ENCODE results near the gene FAP.

DNA sequence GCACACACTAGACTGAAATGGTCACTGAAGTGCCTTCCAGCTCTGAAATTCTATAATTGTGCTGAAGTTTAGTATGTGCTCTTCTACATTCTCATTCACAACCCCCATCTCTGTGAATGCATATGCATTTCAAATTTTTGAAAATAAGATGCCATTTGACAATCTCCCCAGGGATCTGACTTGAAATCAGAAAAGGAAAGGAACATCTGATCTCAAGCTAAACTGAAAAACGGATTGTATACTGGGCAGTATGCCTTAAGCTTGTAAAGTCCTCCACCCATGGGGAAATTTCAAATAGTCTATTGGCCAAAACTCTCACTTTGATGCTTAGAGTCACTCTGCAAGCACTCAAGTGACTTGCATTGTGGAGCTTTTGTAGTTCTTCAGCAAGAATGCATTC lies 22.9 kb downstream of the FAP start:
- TF ChIP-seq SMC3 (conservative IDR thresholded peaks at IDR 0.05; ENCODE audit: insufficient read depth, low read depth, low read length) (no peak), HDAC6 (IDR thresholded peaks at IDR 0.05; ENCODE audit: low read depth, low read length) (no peak), RAD21 (CRISPR knock-in tag; conservative IDR thresholded peaks at IDR 0.05 in 1 of 2, IDR thresholded peaks at IDR 0.05 in 1 of 2) (no peak), SP2 (IDR thresholded peaks at IDR 0.05; ENCODE audit: extremely low read depth, low read depth, low read length, poor library complexity, severe bottlenecking) (no peak), DACH1 (IDR thresholded peaks at IDR 0.05; ENCODE audit: partially characterized antibody) (no peak), SNRNP70 (optimal IDR thresholded peaks at IDR 0.05; ENCODE audit: low read depth, low read length) (no peak), CC2D1A (IDR thresholded peaks at IDR 0.05) (no peak), FOS (IDR thresholded peaks at IDR 0.05; ENCODE audit: extremely low read depth, insufficient read length) (no peak), EHMT2 (IDR thresholded peaks at IDR 0.05) (no peak), GABPA (tag; conservative IDR thresholded peaks at IDR 0.05; ENCODE audit: low read depth) (no peak), RFX1 (IDR thresholded peaks at IDR 0.05) (no peak)

Measured in K562 (cell line).